Hepatocyte (in vitro differentiated cells): ENCODE data around the gene PDHB. TPM values are rescaled to one million over a fixed set of nuclear protein-coding genes. Genes with fewer than 3 reads are reported as not detected.

Experiments
- DNase-seq: peaks from one replicate; pipeline ENCODE4 v3.0.0-alpha.2; 2016; ENCODE audit warnings: low spot score
- H2AFZ ChIP-seq: fragments of 200-600 bp; sonication (generic); 2 replicates; pipeline ENCODE4 v1.6.0; 2016; ENCODE audit warnings: antibody characterized with exemption, mild to moderate bottlenecking
- H3K27ac ChIP-seq: fragments of 200-600 bp; sonication (generic); 2 replicates; pipeline ENCODE4 v1.5.1; 2016; ENCODE audit warnings: mild to moderate bottlenecking
- H3K27me3 ChIP-seq: fragments of 200-600 bp; sonication (generic); 2 replicates; pipeline ENCODE4 v1.6.1; 2016
- H3K36me3 ChIP-seq: fragments of 200-600 bp; sonication (generic); replicated peaks from 2 replicates; pipeline ENCODE4 v1.5.1; 2016; ENCODE audit warnings: low read depth; ENCODE audit not compliant: insufficient read depth
- H3K4me1 ChIP-seq: fragments of 200-600 bp; sonication (generic); 2 replicates; pipeline ENCODE4 v1.5.1; 2016; ENCODE audit warnings: mild to moderate bottlenecking, moderate library complexity; ENCODE audit not compliant: insufficient read depth
- H3K4me2 ChIP-seq: fragments of 200-600 bp; sonication (generic); 2 replicates; pipeline ENCODE4 v1.6.0; 2016
- H3K4me3 ChIP-seq: fragments of 200-600 bp; sonication (generic); 2 replicates; pipeline ENCODE4 v1.5.1; 2016; ENCODE audit warnings: mild to moderate bottlenecking
- H3K79me2 ChIP-seq: fragments of 200-600 bp; sonication (generic); 2 replicates; pipeline ENCODE4 v1.6.0; 2017; ENCODE audit warnings: mild to moderate bottlenecking
- H3K9me2 ChIP-seq: fragments of 200-600 bp; sonication (generic); replicated peaks from 2 replicates; pipeline ENCODE4 v1.6.0; 2017; ENCODE audit warnings: mild to moderate bottlenecking; ENCODE audit not compliant: insufficient read depth
- H3K9me3 ChIP-seq: fragments of 200-600 bp; sonication (generic); 2 replicates; pipeline ENCODE4 v1.5.1; 2016; ENCODE audit warnings: low read depth, mild to moderate bottlenecking
- H4K20me1 ChIP-seq: fragments of 200-600 bp; sonication (generic); 2 replicates; pipeline ENCODE4 v1.6.0; 2016; ENCODE audit warnings: mild to moderate bottlenecking; ENCODE audit not compliant: insufficient read depth, poor library complexity, severe bottlenecking
- EZH2 ChIP-seq: fragments of 200-600 bp; sonication (generic); IDR thresholded peaks from 2 replicates; pipeline ENCODE4 v1.6.1; 2016; ENCODE audit warnings: antibody characterized with exemption, mild to moderate bottlenecking, borderline replicate concordance
- EZH2phosphoT487 ChIP-seq: fragments of 200-600 bp; sonication (generic); IDR thresholded peaks from one replicate; pipeline ENCODE4 v1.6.1; 2018; ENCODE audit warnings: antibody characterized with exemption, mild to moderate bottlenecking, low read depth, moderate library complexity; ENCODE audit not compliant: unreplicated experiment, severe bottlenecking
- WGBS: methylation state at CpG from one replicate; pipeline ENCODE4 v1.1.6; 2016; ENCODE audit warnings: low lambda C conversion rate; ENCODE audit errors: missing lambda C conversion rate; 5-methylcytosine and 5-hydroxymethylcytosine counted together
- polyA plus RNA-seq: library from polyadenylated mRNA; unstranded; fragments of >200 nt; fragmentation: Nextera tagmentation; extraction: Ambion mirVana; gene quantifications from 2 replicates; pipeline ENCODE4 v1.2.1, GENCODE V29; 2016
- total RNA-seq: library from RNA; depleted of rRNA; stranded (reverse); fragments of >200 nt; gene quantifications from 2 replicates; pipeline ENCODE4 v1.2.3, GENCODE V29; 2014
- TF ChIP-seq, protein P1 (sequence below): fragments of 200-600 bp; sonication (generic); IDR thresholded peaks from 2 replicates; pipeline ENCODE4 v1.5.1; 2016; ENCODE audit warnings: antibody characterized with exemption, mild to moderate bottlenecking; ENCODE audit not compliant: poor library complexity

The PDHB gene
- total and polyA plus RNA-seq, 2 experiments from 2014 or later: 119 to 150 TPM

GRCh38 chr3:58434990-58435389, 1.4 kb upstream of the PDHB start:
- H3K27me3 ChIP-seq: no peaks in the 10 kb centered on the region
- no peak for TF ChIP-seq EZH2phosphoT487
- TF ChIP-seq, protein P1, sequence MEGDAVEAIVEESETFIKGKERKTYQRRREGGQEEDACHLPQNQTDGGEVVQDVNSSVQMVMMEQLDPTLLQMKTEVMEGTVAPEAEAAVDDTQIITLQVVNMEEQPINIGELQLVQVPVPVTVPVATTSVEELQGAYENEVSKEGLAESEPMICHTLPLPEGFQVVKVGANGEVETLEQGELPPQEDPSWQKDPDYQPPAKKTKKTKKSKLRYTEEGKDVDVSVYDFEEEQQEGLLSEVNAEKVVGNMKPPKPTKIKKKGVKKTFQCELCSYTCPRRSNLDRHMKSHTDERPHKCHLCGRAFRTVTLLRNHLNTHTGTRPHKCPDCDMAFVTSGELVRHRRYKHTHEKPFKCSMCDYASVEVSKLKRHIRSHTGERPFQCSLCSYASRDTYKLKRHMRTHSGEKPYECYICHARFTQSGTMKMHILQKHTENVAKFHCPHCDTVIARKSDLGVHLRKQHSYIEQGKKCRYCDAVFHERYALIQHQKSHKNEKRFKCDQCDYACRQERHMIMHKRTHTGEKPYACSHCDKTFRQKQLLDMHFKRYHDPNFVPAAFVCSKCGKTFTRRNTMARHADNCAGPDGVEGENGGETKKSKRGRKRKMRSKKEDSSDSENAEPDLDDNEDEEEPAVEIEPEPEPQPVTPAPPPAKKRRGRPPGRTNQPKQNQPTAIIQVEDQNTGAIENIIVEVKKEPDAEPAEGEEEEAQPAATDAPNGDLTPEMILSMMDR: no peak
- no peak for TF ChIP-seq EZH2
- H3K4me1 ChIP-seq: peaks cover 15% of the 10 kb centered on the region
- no peak for DNase-seq
- peaks cover 13% of the 10 kb centered on the region for H4K20me1 ChIP-seq
- H3K36me3 ChIP-seq: no peaks in the 10 kb centered on the region
- no peaks in the 10 kb centered on the region for H3K9me2 ChIP-seq
- H3K4me2 ChIP-seq: no peak overlapping the region
- 84% methylated on average over 1 of the region's 1 CpG for WGBS
- H3K4me3 ChIP-seq: no peak overlapping the region
- H3K79me2 ChIP-seq: peaks cover 17% of the 10 kb centered on the region
- no peak overlapping the region for H3K27ac ChIP-seq
- no peak overlapping the region for H2AFZ ChIP-seq
- no peaks in the 10 kb centered on the region for H3K9me3 ChIP-seq

DNA sequence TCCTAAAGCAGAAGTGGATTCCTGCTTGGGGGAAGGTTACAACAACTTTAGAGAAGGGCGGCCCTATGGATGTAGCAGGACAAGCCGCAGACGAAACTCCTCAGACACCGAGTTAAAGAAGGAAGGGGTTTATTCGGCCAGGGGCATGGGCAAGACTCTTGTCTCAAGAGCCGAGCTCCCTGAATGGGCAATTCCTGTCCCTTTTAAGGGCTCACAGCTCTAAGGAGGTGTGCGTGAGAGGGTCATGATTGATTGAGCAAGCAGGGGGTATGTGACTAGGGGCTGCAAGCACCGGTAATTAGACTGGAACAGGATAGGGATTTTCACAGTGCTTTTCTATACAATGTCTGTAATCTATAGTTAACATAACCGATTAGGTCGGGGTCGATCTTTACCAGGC, 879 bp upstream of the PDHB start:
- Histone ChIP-seq H3K9me2 (no peaks in the 10 kb centered on the region), H4K20me1 (peaks cover 13% of the 10 kb centered on the region), H2AFZ (peak overlapping the region; percentile 50), H3K9me3 (no peaks in the 10 kb centered on the region), H3K27me3 (no peaks in the 10 kb centered on the region), H3K4me3 (no peak overlapping the region), H3K27ac (peak overlapping the region; percentile 22), H3K4me2 (no peak overlapping the region), H3K79me2 (peaks cover 18% of the 10 kb centered on the region), H3K36me3 (no peaks in the 10 kb centered on the region), H3K4me1 (peaks cover 15% of the 10 kb centered on the region)
- DNase-seq: no peak
- TF ChIP-seq, protein P1: no peak
- no peak for TF ChIP-seq EZH2phosphoT487
- TF ChIP-seq EZH2: no peak
- WGBS: 87% methylated on average over 11 of the region's 11 CpGs

DNA sequence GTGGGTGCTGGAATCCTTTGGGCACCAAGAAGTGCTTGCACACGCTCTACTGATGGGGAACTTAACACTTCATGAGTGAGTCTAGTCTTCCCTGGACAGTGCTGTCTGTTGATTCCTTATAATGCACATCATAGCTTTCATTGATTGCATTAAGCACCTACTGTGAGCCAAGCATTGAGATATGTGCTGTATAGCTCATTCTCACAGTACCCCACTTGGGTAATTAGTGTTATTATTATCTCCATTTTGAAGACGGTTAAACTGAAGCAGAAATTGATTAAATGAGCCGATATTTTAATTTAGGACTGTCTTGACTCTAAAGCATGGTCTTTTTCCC, 504 bp upstream of the PDHB start:
- H3K79me2 ChIP-seq: peaks cover 21% of the 10 kb centered on the region
- H3K9me3 ChIP-seq: no peaks in the 10 kb centered on the region
- no peak overlapping the region for H3K4me3 ChIP-seq
- peaks cover 15% of the 10 kb centered on the region for H3K4me1 ChIP-seq
- WGBS: 84% methylated on average over 3 of the region's 3 CpGs
- peaks cover 13% of the 10 kb centered on the region for H4K20me1 ChIP-seq
- no peaks in the 10 kb centered on the region for H3K27me3 ChIP-seq
- peak overlapping the region; percentile 50 for H2AFZ ChIP-seq
- peak overlapping the region; percentile 81 for H3K4me2 ChIP-seq
- DNase-seq: no peak
- no peak for TF ChIP-seq EZH2
- no peak for TF ChIP-seq EZH2phosphoT487
- TF ChIP-seq, protein P1: no peak
- peak overlapping the region; percentile 22 for H3K27ac ChIP-seq
- H3K36me3 ChIP-seq: no peaks in the 10 kb centered on the region
- no peaks in the 10 kb centered on the region for H3K9me2 ChIP-seq

GRCh38 chr3:58432905-58433304, 727 bp downstream of the PDHB start:
- peak overlapping the region; percentile 93 for H3K27ac ChIP-seq
- no peaks in the 10 kb centered on the region for H3K9me2 ChIP-seq
- H3K4me3 ChIP-seq: peak overlapping the region; percentile 78
- peaks cover 21% of the 10 kb centered on the region for H3K79me2 ChIP-seq
- peak overlapping the region; percentile 81 for H3K4me2 ChIP-seq
- peak overlapping the region; percentile 74 for H2AFZ ChIP-seq
- 62% methylated on average over 6 of the region's 6 CpGs for WGBS
- TF ChIP-seq, protein P1: no peak
- TF ChIP-seq EZH2 (no peak), EZH2phosphoT487 (no peak)
- H3K4me1 ChIP-seq: peaks cover 15% of the 10 kb centered on the region
- no peaks in the 10 kb centered on the region for H3K27me3 ChIP-seq
- H3K9me3 ChIP-seq: no peaks in the 10 kb centered on the region
- H4K20me1 ChIP-seq: peaks cover 13% of the 10 kb centered on the region
- H3K36me3 ChIP-seq: no peaks in the 10 kb centered on the region
- no peak for DNase-seq
